ENCODE results near the gene TMPRSS9.

DNA sequence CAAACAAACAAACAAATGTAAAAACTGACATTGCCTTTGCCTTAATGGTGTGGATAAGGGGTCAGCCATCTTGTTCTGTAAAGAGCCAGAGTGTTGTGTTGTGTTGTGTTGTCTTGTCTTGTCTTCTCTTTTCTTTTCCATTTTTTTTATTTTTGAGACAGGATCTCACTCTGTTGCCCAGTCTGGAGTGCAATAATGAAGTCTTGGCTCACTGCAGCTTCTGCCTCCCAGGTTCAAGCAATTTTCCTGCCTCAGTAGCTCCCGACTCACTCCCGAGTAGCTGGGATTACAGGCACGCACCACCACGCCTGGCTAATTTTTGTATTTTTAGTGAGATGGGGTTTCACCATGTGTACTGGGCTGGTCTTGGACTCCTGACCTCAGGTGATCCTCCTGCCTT, 39.5 kb downstream of the TMPRSS9 start:
- TF ChIP-seq EZH2 (IDR thresholded peaks at IDR 0.05; ENCODE audit: insufficient read depth, poor library complexity, severe bottlenecking) (no peak), EZH2phosphoT487 (IDR thresholded peaks at IDR 0.05; ENCODE audit: insufficient read depth, low read depth) (no peak)

All from GM23248 (cell line).